ENCODE results near the gene TRPM1. TPM values are rescaled to one million over a fixed set of nuclear protein-coding genes. Genes with fewer than 3 reads are reported as not detected.

The TRPM1 gene
- total RNA-seq, 1 experiment from 2014 or later, result 0.77 TPM

DNA sequence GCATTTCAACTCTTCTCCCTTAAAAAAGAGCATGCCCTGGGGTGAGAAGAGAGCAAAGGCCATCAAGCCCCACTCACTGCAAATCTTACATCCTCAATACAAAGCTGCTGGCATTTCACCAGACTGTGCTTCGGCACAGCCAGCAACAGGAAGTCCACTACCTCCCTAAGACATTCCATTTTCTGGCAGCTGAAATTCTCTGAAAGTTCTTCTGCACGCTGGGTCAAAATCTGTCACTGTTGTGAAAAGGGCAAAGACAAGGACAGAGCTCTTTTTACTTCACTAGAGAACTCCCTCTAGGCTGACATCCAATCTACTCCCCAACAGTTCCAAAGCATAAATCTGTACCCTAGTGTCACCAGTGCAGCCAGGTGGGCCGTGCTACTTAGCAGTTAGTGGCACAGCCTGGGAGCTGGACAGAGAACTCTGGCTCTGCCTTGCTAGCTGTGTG, 116.4 kb downstream of the TRPM1 start (continued):
- TF ChIP-seq, protein P1, sequence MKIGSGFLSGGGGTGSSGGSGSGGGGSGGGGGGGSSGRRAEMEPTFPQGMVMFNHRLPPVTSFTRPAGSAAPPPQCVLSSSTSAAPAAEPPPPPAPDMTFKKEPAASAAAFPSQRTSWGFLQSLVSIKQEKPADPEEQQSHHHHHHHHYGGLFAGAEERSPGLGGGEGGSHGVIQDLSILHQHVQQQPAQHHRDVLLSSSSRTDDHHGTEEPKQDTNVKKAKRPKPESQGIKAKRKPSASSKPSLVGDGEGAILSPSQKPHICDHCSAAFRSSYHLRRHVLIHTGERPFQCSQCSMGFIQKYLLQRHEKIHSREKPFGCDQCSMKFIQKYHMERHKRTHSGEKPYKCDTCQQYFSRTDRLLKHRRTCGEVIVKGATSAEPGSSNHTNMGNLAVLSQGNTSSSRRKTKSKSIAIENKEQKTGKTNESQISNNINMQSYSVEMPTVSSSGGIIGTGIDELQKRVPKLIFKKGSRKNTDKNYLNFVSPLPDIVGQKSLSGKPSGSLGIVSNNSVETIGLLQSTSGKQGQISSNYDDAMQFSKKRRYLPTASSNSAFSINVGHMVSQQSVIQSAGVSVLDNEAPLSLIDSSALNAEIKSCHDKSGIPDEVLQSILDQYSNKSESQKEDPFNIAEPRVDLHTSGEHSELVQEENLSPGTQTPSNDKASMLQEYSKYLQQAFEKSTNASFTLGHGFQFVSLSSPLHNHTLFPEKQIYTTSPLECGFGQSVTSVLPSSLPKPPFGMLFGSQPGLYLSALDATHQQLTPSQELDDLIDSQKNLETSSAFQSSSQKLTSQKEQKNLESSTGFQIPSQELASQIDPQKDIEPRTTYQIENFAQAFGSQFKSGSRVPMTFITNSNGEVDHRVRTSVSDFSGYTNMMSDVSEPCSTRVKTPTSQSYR (CRISPR knock-in tag; IDR thresholded peaks at IDR 0.05), result no peak
- TF ChIP-seq, protein P2, sequence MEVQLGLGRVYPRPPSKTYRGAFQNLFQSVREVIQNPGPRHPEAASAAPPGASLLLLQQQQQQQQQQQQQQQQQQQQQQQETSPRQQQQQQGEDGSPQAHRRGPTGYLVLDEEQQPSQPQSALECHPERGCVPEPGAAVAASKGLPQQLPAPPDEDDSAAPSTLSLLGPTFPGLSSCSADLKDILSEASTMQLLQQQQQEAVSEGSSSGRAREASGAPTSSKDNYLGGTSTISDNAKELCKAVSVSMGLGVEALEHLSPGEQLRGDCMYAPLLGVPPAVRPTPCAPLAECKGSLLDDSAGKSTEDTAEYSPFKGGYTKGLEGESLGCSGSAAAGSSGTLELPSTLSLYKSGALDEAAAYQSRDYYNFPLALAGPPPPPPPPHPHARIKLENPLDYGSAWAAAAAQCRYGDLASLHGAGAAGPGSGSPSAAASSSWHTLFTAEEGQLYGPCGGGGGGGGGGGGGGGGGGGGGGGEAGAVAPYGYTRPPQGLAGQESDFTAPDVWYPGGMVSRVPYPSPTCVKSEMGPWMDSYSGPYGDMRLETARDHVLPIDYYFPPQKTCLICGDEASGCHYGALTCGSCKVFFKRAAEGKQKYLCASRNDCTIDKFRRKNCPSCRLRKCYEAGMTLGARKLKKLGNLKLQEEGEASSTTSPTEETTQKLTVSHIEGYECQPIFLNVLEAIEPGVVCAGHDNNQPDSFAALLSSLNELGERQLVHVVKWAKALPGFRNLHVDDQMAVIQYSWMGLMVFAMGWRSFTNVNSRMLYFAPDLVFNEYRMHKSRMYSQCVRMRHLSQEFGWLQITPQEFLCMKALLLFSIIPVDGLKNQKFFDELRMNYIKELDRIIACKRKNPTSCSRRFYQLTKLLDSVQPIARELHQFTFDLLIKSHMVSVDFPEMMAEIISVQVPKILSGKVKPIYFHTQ (CRISPR knock-in tag; IDR thresholded peaks at IDR 0.05), result no peak
- TF ChIP-seq FOXK1 (CRISPR knock-in tag; IDR thresholded peaks at IDR 0.05) (no peak), CBFB (CRISPR knock-in tag; IDR thresholded peaks at IDR 0.05; ENCODE audit: low read depth) (no peak), NR1H2 (CRISPR knock-in tag; IDR thresholded peaks at IDR 0.05) (no peak), ZBTB21 (CRISPR knock-in tag; IDR thresholded peaks at IDR 0.05; ENCODE audit: borderline replicate concordance) (no peak), IRF1 (CRISPR knock-in tag; IDR thresholded peaks at IDR 0.05) (no peak), ZNF219 (CRISPR knock-in tag; IDR thresholded peaks at IDR 0.05; ENCODE audit: borderline replicate concordance) (no peak)
- TF ChIP-seq, protein P3, sequence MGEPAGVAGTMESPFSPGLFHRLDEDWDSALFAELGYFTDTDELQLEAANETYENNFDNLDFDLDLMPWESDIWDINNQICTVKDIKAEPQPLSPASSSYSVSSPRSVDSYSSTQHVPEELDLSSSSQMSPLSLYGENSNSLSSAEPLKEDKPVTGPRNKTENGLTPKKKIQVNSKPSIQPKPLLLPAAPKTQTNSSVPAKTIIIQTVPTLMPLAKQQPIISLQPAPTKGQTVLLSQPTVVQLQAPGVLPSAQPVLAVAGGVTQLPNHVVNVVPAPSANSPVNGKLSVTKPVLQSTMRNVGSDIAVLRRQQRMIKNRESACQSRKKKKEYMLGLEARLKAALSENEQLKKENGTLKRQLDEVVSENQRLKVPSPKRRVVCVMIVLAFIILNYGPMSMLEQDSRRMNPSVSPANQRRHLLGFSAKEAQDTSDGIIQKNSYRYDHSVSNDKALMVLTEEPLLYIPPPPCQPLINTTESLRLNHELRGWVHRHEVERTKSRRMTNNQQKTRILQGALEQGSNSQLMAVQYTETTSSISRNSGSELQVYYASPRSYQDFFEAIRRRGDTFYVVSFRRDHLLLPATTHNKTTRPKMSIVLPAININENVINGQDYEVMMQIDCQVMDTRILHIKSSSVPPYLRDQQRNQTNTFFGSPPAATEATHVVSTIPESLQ (CRISPR knock-in tag; IDR thresholded peaks at IDR 0.05), result no peak
- TF ChIP-seq, protein P4, sequence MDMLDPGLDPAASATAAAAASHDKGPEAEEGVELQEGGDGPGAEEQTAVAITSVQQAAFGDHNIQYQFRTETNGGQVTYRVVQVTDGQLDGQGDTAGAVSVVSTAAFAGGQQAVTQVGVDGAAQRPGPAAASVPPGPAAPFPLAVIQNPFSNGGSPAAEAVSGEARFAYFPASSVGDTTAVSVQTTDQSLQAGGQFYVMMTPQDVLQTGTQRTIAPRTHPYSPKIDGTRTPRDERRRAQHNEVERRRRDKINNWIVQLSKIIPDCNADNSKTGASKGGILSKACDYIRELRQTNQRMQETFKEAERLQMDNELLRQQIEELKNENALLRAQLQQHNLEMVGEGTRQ (CRISPR knock-in tag; IDR thresholded peaks at IDR 0.05), result no peak

GRCh38 chr15:30984542-30984941, 117.0 kb downstream of the TRPM1 start:
- ChIA-PET CTCF (interaction anchor here (3.9 kb wide), 1 partner anchor 144 kb away, joined by 17 read pairs; no protein-coding TSS in a partner anchor), POLR2A (no interaction called here)
- H3K27ac Mint-ChIP-seq, result 0 out of 2 replicates have a peak overlapping the region, but pooled peaks have one; percentile 13
- H3K4me3 Mint-ChIP-seq, result no peak overlapping the region
- H3K36me3 Mint-ChIP-seq, result peaks cover 4% of the 10 kb centered on the region; the same call in 1 of the 2 replicates
- ATAC-seq (no peak), DNase-seq (ENCODE audit: low spot score) (no peak)
- no peaks in the 10 kb centered on the region for H3K27me3 Mint-ChIP-seq (ENCODE audit: low read depth)
- TF ChIP-seq EMX1 (CRISPR knock-in tag; IDR thresholded peaks at IDR 0.05) (no peak), NFYB (CRISPR knock-in tag; conservative IDR thresholded peaks at IDR 0.05; ENCODE audit: low read depth) (no peak), IRF2 (CRISPR knock-in tag; IDR thresholded peaks at IDR 0.05; ENCODE audit: borderline replicate concordance, low read depth) (no peak), PREB (CRISPR knock-in tag; IDR thresholded peaks at IDR 0.05; ENCODE audit: borderline replicate concordance) (no peak), HMGXB4 (CRISPR knock-in tag; IDR thresholded peaks at IDR 0.05) (no peak), JAZF1 (CRISPR knock-in tag; IDR thresholded peaks at IDR 0.05) (no peak), ZBTB21 (CRISPR knock-in tag; IDR thresholded peaks at IDR 0.05; ENCODE audit: borderline replicate concordance) (no peak), FOXP1 (CRISPR knock-in tag; IDR thresholded peaks at IDR 0.05; ENCODE audit: borderline replicate concordance) (no peak), E2F4 (CRISPR knock-in tag; IDR thresholded peaks at IDR 0.05; ENCODE audit: borderline replicate concordance, low read depth) (no peak), ELF4 (CRISPR knock-in tag; IDR thresholded peaks at IDR 0.05; ENCODE audit: low read depth) (no peak), HMGA2 (CRISPR knock-in tag; IDR thresholded peaks at IDR 0.05) (no peak), FOXK1 (CRISPR knock-in tag; IDR thresholded peaks at IDR 0.05) (no peak)
- TF ChIP-seq, protein P5, sequence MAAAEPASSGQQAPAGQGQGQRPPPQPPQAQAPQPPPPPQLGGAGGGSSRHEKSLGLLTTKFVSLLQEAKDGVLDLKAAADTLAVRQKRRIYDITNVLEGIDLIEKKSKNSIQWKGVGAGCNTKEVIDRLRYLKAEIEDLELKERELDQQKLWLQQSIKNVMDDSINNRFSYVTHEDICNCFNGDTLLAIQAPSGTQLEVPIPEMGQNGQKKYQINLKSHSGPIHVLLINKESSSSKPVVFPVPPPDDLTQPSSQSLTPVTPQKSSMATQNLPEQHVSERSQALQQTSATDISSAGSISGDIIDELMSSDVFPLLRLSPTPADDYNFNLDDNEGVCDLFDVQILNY (CRISPR knock-in tag; IDR thresholded peaks at IDR 0.05), result no peak
- H3K9me3 Mint-ChIP-seq, result no peaks in the 10 kb centered on the region
- peaks cover 21% of the 10 kb centered on the region for H3K4me1 Mint-ChIP-seq

Data from WTC11 (cell line).